ENCODE data around the gene LSAMP.

LSAMP gene

DNA sequence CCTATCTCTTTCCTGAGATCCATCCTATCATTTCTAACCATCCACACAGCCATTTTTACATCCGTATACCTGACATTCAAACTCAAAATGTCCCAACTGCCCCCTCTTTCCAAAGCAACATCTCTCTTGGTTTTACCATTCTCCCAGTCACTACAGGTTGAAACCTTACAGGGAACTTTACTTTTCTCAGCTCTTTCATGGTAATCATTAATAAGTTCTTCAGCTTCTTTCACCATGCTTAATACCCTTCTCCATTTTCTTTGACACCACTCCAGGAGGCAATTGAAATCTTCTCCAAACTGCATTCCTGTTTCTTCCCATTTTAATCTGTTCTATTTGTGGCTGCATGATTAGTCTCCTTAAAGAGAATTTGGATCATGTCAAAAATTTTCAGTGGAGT lies 469.5 kb downstream of the LSAMP start:
- no peak overlapping the region for H3K4me3 ChIP-seq (ENCODE audit: low read depth, low read length)
- TF ChIP-seq, protein P1, sequence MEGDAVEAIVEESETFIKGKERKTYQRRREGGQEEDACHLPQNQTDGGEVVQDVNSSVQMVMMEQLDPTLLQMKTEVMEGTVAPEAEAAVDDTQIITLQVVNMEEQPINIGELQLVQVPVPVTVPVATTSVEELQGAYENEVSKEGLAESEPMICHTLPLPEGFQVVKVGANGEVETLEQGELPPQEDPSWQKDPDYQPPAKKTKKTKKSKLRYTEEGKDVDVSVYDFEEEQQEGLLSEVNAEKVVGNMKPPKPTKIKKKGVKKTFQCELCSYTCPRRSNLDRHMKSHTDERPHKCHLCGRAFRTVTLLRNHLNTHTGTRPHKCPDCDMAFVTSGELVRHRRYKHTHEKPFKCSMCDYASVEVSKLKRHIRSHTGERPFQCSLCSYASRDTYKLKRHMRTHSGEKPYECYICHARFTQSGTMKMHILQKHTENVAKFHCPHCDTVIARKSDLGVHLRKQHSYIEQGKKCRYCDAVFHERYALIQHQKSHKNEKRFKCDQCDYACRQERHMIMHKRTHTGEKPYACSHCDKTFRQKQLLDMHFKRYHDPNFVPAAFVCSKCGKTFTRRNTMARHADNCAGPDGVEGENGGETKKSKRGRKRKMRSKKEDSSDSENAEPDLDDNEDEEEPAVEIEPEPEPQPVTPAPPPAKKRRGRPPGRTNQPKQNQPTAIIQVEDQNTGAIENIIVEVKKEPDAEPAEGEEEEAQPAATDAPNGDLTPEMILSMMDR (IDR thresholded peaks at IDR 0.05; ENCODE audit: insufficient read depth, low read depth, low read length, missing control alignments) = no peak
- DNase-seq (ENCODE audit: low read depth) = no peak

DNA sequence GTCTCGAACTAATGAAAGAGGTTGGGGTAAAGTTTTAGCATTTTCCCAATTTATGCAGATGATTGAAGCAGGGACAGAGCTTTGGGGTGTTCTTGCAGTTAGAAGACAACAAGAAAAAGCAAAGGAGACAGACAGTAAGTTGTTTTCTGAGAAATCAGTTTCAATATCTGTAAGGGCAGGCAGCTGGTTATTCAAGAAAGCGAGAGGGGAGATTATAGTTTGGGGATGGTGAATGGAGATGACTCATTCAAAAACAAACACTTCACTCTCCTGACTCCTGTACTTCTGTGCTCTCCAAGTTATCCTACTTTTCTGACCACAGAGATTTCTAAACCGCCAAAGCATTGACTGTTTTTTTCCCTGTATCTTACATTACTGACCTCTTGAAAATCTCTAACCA lies 469.9 kb downstream of the LSAMP start:
- TF ChIP-seq, protein P1 (IDR thresholded peaks at IDR 0.05; ENCODE audit: insufficient read depth, low read depth, low read length, missing control alignments) = no peak
- no peak overlapping the region for H3K4me3 ChIP-seq (ENCODE audit: low read depth, low read length)
- peak; percentile 7 for DNase-seq (ENCODE audit: low read depth)

DNA sequence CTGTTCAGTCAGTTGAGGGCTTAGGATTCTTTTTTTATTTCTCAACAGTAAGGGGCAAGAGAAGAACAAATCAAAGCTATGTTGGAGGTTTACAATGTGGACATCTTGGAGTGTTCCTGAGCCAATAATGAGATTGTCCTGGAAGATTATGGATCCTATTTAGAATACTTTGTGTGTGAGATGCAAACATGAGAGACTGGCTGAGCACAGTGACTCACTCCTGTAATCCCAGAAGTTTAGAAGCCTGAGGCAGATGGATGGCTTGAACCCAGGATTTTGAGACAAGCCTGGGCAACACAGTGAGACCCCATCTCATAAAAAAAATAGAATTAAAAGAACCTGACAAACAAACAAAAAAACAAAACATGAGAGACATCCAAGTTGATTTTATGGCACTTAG lies 470.3 kb downstream of the LSAMP start:
- TF ChIP-seq, protein P1 (IDR thresholded peaks at IDR 0.05; ENCODE audit: insufficient read depth, low read depth, low read length, missing control alignments) = no peak
- no peak for DNase-seq (ENCODE audit: low read depth)
- no peak overlapping the region for H3K4me3 ChIP-seq (ENCODE audit: low read depth, low read length)

DNA sequence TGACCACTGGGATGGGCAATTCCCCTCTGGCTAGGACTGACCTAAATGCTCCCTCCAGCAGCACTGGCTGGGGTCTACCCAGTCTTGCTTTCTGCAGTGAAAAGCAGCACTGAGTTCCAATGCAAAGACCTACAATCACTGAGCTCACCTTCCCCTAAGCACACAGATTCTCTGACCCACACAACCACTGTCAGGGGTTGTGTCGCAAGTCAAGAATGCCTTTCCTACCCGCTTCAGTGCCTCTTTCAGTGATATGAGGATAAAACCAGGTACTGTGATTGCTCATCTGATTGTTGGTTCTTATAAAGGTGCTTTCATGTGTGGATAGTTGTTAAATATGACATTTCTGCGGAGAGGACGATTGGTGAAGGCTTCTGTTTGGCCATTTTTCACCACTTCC lies 476.4 kb downstream of the LSAMP start:
- DNase-seq (ENCODE audit: low read depth) = no peak
- H3K4me3 ChIP-seq (ENCODE audit: low read depth, low read length) = no peak overlapping the region
- TF ChIP-seq, protein P1 (IDR thresholded peaks at IDR 0.05; ENCODE audit: insufficient read depth, low read depth, low read length, missing control alignments) = no peak

DNA sequence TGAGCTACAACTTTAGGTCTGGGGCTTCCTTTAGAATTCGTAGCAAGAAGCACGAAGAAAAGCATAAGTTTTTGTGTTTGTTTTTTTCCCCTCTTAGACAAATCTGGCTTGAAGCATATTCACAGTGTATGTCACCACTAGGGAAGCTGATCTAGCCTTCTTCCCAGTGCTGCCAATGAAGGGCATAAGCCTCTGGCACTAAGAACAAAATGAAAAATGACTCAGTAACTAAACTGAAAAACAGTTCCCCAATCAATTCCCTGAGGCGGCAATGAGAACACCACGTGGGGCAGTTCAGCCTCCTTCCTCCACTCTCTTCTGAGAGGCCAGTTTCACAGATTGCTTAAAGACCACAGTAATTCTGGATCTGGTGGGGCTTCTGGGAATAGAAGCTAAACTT lies 483.9 kb downstream of the LSAMP start:
- no peak overlapping the region for H3K4me3 ChIP-seq (ENCODE audit: low read depth, low read length)
- DNase-seq (ENCODE audit: low read depth) = no peak
- TF ChIP-seq, protein P1 (IDR thresholded peaks at IDR 0.05; ENCODE audit: insufficient read depth, low read depth, low read length, missing control alignments) = no peak

DNA sequence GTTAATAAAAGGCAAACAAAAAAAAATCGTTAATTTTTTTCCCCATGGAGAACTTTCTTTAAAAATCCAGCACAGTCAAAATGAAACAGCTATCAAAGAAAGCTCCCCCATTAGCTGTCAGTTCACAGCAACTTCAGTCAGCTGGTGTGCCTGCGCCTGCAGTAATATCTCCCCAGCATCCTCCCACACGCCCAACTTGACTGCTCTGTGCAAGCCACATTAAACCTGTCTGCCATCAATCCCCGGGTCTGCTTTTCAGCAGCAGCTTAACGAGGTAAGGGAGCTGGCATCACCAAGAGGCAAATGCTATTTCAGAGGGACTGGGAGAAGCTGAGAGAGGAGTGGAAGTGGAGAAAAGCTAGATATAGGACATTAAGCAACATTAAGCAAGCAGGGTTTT lies 484.5 kb downstream of the LSAMP start:
- TF ChIP-seq, protein P1 (IDR thresholded peaks at IDR 0.05; ENCODE audit: insufficient read depth, low read depth, low read length, missing control alignments) = no peak
- DNase-seq (ENCODE audit: low read depth) = peak; percentile 27

DNA sequence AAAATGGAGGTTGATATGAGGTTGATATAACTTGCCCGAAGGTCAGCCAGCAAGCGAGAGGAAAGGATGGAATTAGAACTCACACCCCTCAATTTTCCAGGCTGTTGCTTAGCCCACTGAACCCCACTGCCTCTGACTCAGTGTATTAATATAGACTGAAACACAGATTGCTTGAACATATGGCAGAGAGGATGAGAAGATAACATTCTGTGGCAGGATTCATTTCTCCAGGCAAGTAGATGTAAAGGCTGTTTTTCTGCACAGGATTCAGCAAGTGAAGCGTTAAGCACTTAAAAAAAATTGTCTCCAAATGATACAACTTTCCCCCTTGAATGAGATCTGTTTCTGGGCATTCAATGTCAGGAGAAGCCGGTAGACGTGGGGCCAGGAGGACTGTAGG lies 486.8 kb downstream of the LSAMP start:
- TF ChIP-seq, protein P1 (IDR thresholded peaks at IDR 0.05; ENCODE audit: insufficient read depth, low read depth, low read length, missing control alignments) = no peak
- DNase-seq (ENCODE audit: low read depth) = no peak
- no peak overlapping the region for H3K4me3 ChIP-seq (ENCODE audit: low read depth, low read length)

More for the DNA sequence above, 484.5 kb downstream of the LSAMP start:
- no peak overlapping the region for H3K4me3 ChIP-seq (ENCODE audit: low read depth, low read length)
